PC-9 (cell line): ENCODE measurements around the gene GABRB1.

Source experiments
- EZH2 ChIP-seq: fragments of 200-600 bp; sonication (generic); IDR thresholded peaks from 2 replicates; pipeline ENCODE4 v1.8.0; 2017; ENCODE audit warnings: antibody characterized with exemption, low read depth
- TF ChIP-seq, protein P1 (sequence below): fragments of 200-600 bp; sonication (generic); conservative IDR thresholded peaks from 2 replicates; pipeline ENCODE4 v1.6.1; 2017; ENCODE audit warnings: mixed run types, antibody characterized with exemption, mild to moderate bottlenecking, moderate library complexity

DNA sequence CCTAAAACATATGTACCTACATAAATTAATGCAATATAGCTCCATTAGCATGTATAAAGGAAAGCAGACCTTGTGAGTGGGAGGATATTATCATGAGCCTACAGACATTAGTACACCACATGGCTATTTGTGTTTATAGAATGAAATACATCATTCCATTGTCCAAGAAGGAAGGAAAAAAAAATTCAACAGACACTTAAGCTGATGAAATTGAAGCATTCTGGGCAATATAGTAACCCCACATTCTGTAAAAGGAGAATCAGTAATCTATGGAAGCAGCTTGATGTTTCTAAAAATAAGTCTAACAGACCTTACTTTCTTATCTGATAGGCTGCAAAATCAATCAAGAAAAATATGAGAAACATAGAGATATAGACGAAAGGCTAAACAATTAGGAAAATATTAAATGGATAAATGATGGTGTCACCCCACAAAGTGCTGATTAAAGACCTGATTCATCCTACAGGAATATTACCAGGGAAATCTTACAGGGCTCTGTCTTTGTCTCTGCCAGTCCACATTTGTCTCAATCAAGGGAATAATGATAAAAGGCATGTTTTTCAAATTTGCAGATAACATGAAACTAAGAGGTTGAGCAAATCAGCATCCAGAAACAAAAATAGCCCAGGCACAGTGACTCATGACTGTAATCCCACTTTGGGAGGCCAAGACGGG, 355.3 kb downstream of the GABRB1 start:
- TF ChIP-seq EZH2: no peak
- TF ChIP-seq, protein P1, sequence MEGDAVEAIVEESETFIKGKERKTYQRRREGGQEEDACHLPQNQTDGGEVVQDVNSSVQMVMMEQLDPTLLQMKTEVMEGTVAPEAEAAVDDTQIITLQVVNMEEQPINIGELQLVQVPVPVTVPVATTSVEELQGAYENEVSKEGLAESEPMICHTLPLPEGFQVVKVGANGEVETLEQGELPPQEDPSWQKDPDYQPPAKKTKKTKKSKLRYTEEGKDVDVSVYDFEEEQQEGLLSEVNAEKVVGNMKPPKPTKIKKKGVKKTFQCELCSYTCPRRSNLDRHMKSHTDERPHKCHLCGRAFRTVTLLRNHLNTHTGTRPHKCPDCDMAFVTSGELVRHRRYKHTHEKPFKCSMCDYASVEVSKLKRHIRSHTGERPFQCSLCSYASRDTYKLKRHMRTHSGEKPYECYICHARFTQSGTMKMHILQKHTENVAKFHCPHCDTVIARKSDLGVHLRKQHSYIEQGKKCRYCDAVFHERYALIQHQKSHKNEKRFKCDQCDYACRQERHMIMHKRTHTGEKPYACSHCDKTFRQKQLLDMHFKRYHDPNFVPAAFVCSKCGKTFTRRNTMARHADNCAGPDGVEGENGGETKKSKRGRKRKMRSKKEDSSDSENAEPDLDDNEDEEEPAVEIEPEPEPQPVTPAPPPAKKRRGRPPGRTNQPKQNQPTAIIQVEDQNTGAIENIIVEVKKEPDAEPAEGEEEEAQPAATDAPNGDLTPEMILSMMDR: no peak
